Measurements from ENCODE around the gene SIRT7. TPM values are rescaled to one million over a fixed set of nuclear protein-coding genes. Genes with fewer than 3 reads are reported as not detected.
A peak's percentile ranks its signal among the peaks of the same experiment; 100 is the strongest.

Gene SIRT7
- total RNA-seq, 1 experiment from 2014 or later, result 51.6 TPM

DNA sequence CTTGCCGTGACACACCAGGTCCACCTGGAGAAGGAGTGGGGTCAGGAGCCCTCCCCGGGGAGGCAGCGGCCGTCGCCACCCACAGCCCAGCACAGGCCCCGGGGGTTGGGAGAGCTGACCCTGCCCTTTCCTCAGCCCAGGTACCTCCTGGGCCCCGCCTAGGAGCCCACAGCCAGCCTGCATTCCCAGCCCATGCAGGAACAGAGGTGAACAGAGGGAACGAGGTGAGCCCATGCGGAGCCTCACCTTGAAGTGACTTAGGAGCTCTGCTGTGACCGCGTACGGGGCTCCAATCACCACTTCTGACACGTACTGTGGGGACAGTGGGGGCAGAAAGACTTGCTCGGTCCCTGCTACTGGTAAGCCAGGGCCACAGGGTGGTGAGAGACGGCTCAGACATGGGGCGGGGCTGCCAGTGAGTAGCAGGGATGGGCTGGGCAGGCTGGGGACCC, 12.5 kb downstream of the SIRT7 start:
- ChIA-PET CTCF (no interaction called here), POLR2A (ENCODE audit: unreplicated experiment) (no interaction called here)
- no peaks in the 10 kb centered on the region for H3K9me2 ChIP-seq (replicated peaks; ENCODE audit: low read length)
- H3K27me3 ChIP-seq (ENCODE audit: low read length), result no peaks in the 10 kb centered on the region
- no peak for TF ChIP-seq EZH2 (IDR thresholded peaks at IDR 0.05; ENCODE audit: low read length, unreplicated experiment)
- no peak for TF ChIP-seq EZH2phosphoT487 (IDR thresholded peaks at IDR 0.05; ENCODE audit: borderline replicate concordance, low read length)
- no peak overlapping the region for H3K4me2 ChIP-seq (ENCODE audit: low read length)
- H3K4me1 ChIP-seq (ENCODE audit: insufficient read depth, low read length), result peaks cover 6% of the 10 kb centered on the region; the same call in 1 of the 2 replicates
- no peak overlapping the region for H3K27ac ChIP-seq (ENCODE audit: low read length)
- no peak for ATAC-seq
- H3K79me2 ChIP-seq (ENCODE audit: low read length), result no peaks in the 10 kb centered on the region
- BruUV-seq (replicated peaks), result no TSS peak
- no peak overlapping the region for H2AFZ ChIP-seq (ENCODE audit: low read length)
- no peaks in the 10 kb centered on the region for H3F3A ChIP-seq (ENCODE audit: low read length, unreplicated experiment)
- H3K9me3 ChIP-seq (ENCODE audit: low read length), result no peaks in the 10 kb centered on the region
- H3K36me3 ChIP-seq (ENCODE audit: low read depth, low read length), result peaks cover 1% of the 10 kb centered on the region; the same call in 1 of the 2 replicates
- intact Hi-C loops (cut with micrococcal nuclease), result no loop called here
- no peak overlapping the region for H3K9ac ChIP-seq (ENCODE audit: low read length)
- H3K4me3 ChIP-seq (ENCODE audit: low read length), result no peak overlapping the region
- H4K20me1 ChIP-seq (ENCODE audit: low read length), result no peaks in the 10 kb centered on the region
- no peak for DNase-seq

DNA sequence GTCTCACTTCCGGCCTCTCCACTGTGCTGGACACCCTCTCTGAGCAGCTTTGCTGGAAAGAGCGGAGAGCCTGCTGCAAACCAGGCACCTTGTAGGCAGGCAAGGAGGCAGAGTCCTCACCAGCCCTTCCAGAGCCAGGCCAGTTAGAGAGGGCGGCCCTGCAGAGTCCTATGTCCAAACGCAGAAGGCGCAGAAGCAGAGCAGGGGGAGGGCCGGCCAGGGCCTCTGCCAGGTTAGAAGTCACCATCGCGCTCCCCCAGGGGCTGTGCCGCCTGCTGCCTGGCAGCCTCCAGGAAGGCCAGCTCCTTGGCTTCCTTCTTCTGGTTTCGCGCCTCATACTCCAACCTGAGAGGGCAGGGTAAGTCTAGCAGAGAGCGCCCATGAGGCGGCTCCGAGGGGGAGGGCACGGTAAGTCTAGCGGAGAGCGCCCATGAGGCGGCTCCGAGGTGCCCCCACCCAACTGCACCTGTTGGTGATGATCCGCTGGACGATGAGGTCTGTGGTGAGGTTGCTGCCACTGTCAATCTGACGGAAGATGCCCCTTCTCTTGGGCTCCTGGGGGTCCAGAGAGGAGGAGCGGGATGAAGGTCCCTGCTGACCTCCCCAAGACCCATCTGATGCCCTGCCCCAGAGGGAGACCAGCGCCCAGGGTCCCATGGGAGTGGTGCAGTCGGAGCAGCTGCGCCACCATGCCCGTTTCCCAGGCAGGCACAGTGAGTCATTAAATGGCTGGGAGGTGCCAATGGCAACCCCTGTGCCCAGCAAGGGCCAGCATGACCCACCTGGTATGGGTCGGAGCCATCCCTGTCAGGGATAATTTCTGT, 13.2 kb downstream of the SIRT7 start:
- intact Hi-C loops (cut with micrococcal nuclease), result no loop called here
- Histone ChIP-seq H3K27ac (ENCODE audit: low read length) (no peak overlapping the region), H2AFZ (ENCODE audit: low read length) (no peak overlapping the region), H3K27me3 (ENCODE audit: low read length) (no peaks in the 10 kb centered on the region), H3K79me2 (ENCODE audit: low read length) (peaks cover 4% of the 10 kb centered on the region; the same call in 1 of the 2 replicates), H3K4me1 (ENCODE audit: insufficient read depth, low read length) (peaks cover 2% of the 10 kb centered on the region), H3K9ac (ENCODE audit: low read length) (no peak overlapping the region), H3K4me2 (ENCODE audit: low read length) (no peak overlapping the region), H3F3A (ENCODE audit: low read length, unreplicated experiment) (no peaks in the 10 kb centered on the region), H3K9me2 (replicated peaks; ENCODE audit: low read length) (no peaks in the 10 kb centered on the region), H4K20me1 (ENCODE audit: low read length) (no peaks in the 10 kb centered on the region), H3K36me3 (ENCODE audit: low read depth, low read length) (peaks cover 6% of the 10 kb centered on the region; the same call in 1 of the 2 replicates), H3K4me3 (ENCODE audit: low read length) (no peak overlapping the region), H3K9me3 (ENCODE audit: low read length) (no peaks in the 10 kb centered on the region)
- ATAC-seq, result no peak
- no TSS peak for BruUV-seq (replicated peaks)
- TF ChIP-seq EZH2phosphoT487 (IDR thresholded peaks at IDR 0.05; ENCODE audit: borderline replicate concordance, low read length) (no peak), EZH2 (IDR thresholded peaks at IDR 0.05; ENCODE audit: low read length, unreplicated experiment) (no peak)
- TF ChIP-seq, protein P1, sequence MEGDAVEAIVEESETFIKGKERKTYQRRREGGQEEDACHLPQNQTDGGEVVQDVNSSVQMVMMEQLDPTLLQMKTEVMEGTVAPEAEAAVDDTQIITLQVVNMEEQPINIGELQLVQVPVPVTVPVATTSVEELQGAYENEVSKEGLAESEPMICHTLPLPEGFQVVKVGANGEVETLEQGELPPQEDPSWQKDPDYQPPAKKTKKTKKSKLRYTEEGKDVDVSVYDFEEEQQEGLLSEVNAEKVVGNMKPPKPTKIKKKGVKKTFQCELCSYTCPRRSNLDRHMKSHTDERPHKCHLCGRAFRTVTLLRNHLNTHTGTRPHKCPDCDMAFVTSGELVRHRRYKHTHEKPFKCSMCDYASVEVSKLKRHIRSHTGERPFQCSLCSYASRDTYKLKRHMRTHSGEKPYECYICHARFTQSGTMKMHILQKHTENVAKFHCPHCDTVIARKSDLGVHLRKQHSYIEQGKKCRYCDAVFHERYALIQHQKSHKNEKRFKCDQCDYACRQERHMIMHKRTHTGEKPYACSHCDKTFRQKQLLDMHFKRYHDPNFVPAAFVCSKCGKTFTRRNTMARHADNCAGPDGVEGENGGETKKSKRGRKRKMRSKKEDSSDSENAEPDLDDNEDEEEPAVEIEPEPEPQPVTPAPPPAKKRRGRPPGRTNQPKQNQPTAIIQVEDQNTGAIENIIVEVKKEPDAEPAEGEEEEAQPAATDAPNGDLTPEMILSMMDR (conservative IDR thresholded peaks at IDR 0.05; ENCODE audit: low read depth, low read length), result no peak
- ChIA-PET POLR2A (ENCODE audit: unreplicated experiment) (no interaction called here), CTCF (no interaction called here)
- no peak for DNase-seq

DNA sequence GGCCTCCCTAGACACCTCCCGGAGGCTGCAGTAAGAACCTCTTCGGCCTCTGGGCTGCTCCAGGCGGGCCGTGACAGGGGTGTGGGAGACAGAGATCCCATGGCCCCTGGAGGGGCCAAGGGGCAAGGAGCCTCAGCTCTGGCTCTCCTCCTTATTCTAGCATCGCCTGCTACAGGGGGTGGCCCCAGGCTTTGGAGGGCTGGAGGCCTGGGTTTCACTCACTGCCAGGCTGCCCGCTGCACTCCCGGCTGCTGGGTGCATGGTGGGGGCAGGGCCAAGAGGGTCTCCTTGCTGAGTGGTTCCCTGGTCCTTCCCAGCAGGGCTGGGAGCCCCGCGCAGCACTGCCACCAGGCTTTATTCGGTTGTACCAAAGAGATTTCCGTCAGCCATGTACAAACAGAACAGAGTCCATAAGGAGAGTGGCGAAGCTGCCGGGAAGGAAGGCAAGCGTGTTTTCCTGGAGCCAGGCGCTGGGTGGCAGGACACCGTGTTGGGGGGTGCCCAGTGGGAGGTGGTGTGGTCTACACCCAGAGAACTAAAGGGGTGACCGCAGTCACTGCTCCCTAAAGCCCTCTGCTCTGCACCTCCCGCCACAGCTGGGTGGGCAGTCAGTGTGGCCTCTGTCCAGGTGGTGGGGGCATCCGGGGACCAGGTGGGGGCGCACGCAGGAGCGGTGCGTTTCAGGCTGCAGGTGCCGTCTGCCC, 13.9 kb downstream of the SIRT7 start:
- no peaks in the 10 kb centered on the region for H3K9me2 ChIP-seq (replicated peaks; ENCODE audit: low read length)
- BruUV-seq (replicated peaks), result TSS peak; percentile 11
- no peak overlapping the region for H3K4me3 ChIP-seq (ENCODE audit: low read length)
- ATAC-seq (no peak), DNase-seq (no peak)
- no peak overlapping the region for H3K9ac ChIP-seq (ENCODE audit: low read length)
- H3K79me2 ChIP-seq (ENCODE audit: low read length), result peaks cover 11% of the 10 kb centered on the region; the same call in 1 of the 2 replicates
- no peak overlapping the region for H3K4me2 ChIP-seq (ENCODE audit: low read length)
- no peaks in the 10 kb centered on the region for H4K20me1 ChIP-seq (ENCODE audit: low read length)
- H3F3A ChIP-seq (ENCODE audit: low read length, unreplicated experiment), result peaks cover 4% of the 10 kb centered on the region
- no peaks in the 10 kb centered on the region for H3K9me3 ChIP-seq (ENCODE audit: low read length)
- POLR2A ChIA-PET (ENCODE audit: unreplicated experiment), result no interaction called here
- H3K27ac ChIP-seq (ENCODE audit: low read length), result no peak overlapping the region
- peaks cover 10% of the 10 kb centered on the region for H3K4me1 ChIP-seq (ENCODE audit: insufficient read depth, low read length)
- intact Hi-C loops (cut with micrococcal nuclease), result no loop called here
- H3K27me3 ChIP-seq (ENCODE audit: low read length), result no peaks in the 10 kb centered on the region
- no peak overlapping the region for H2AFZ ChIP-seq (ENCODE audit: low read length)
- peaks cover 6% of the 10 kb centered on the region; the same call in 1 of the 2 replicates for H3K36me3 ChIP-seq (ENCODE audit: low read depth, low read length)
- no peak for TF ChIP-seq EZH2 (IDR thresholded peaks at IDR 0.05; ENCODE audit: low read length, unreplicated experiment)
- TF ChIP-seq EZH2phosphoT487 (IDR thresholded peaks at IDR 0.05; ENCODE audit: borderline replicate concordance, low read length), result no peak
- TF ChIP-seq, protein P1 (conservative IDR thresholded peaks at IDR 0.05; ENCODE audit: low read depth, low read length), result no peak
- CTCF ChIA-PET, result no interaction called here

Measured in PC-3 (cell line).